ENCODE measurements around the gene AVP.
A peak's percentile ranks its signal among the peaks of the same experiment; 100 is the strongest.

Gene AVP

DNA sequence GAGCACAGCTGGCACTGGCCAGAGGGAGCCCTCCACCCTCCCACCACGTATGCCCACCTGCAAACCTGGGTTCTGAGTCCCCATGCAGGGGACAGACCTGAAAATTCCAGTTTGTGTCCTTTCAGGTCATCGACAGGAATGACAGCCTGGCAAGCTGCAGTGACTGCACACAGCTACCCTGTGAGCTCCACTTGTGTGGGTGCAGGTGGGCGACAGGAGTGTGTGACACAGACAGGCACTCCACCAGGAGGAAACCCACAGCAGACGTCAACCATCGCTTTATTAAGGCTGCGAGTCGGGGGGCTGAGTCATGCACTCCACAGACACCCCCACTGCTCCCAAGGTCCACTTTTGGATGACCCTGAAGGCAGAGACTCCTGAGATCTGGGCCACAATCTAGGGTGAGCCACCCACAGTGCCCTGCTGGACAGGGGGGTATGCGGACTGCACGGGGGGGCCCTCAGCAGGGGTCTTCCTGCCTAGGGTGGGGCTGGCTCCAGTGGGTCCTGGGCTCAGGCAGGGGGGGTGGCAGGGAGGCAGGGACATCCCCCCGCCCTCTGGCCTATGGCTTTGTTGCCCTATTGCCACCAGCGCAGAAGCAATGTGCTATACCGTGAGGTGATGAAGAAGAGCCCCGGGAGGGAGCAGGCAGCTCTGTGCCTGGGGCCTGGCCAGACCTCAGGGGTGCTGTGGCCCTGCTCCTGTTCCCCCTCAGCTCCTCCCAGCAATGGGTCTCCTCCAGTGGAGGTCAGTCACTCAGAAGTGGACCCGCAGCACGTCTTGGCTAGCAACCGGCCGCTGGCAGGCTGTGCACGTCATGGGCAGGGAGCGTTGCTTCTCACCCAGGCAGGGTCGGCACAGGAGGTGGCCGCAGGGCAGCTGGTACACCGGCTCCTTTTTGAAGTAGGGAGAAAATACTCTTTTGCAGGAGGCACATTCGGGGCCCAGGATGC, 25.1 kb upstream of the AVP start:
- DNase-seq (ENCODE audit: low read depth in 2 of 2): no peak

DNA sequence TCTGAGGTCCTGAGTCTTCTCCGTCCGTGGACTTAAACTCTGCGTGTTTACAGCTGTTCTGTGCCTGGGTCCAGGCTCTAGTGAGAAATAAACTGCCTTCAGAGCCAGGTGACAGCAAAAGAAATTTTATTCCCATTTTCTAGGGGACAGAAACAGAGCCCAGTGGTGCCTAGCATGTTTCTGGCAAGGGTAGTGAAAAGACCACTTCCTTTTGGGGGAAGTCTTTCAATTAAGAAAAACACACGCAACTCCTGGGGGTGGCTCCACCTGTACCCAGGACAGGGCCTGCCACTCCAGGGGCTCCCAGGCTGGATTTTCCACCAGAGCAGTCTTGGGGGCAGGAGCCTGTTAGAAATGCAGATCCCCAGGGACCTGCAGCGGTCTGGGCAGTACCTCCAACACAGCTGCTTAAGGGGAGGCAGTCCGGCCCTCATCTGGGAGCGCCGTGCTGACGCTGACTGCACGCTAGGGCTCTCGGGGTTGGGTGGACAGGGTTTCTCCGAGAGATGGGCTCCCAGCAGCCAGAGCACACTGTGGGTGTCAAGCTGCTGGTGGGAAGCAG, 23.0 kb upstream of the AVP start:
- DNase-seq (ENCODE audit: low read depth in 2 of 2): no peak

DNA sequence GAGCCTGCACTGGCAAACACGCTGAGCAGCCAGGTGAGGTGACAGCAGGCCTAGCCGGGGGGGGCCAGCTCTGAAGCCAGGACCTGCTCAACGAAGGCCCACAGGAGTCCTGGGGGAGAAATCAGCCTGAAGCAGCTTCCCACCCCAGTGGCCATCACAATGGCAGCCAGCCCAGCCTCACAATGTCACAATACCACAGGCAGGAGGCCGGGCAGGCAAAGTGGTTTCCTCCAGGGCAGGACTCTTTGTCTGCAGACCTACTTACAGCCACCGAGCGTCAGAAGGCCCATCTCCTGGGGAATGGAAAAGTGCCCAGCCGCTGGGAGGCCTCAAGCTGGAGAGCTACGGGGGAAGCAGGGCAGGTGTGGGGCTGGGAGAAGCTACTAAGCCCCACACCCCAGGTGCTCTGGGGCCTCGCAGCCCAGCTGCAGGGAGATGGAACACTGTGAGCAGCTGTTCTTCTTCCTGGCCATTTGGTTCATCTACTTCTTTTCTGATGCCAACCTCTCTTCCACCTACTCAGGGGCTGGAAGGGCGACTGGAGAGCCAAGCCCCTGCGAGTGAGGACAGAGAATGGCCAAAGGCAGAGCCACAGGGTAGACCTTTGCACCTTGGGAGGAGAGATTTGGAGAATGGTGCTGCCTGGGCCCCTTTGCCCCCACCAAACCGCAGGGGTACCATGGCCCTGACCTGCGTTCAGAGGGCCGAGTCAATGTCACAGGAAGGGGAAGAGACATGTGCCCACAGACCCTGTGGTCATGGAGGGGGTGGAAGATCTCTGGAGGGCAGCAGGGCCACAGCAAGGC, 22.3 kb upstream of the AVP start:
- DNase-seq (ENCODE audit: low read depth in 2 of 2): no peak

DNA sequence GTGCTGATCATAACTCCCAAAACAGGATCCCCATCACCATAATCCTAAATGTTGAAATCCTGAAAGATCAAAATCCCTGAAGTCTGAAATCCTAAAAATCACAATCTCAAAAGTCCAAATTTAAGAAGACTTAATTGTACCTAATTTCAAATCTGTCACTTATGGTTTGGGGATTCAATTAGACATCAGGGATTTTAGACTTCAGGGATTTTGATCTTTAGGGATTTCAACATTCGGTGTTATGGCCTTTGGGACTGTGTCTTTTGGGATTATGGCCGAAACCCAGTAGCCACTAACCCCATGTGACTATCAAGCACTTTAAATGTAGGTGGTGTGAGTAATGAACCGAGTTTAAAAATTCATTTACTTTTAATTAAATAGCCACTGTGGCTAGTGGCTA, 21.7 kb upstream of the AVP start:
- no peak for DNase-seq (ENCODE audit: low read depth in 2 of 2)

DNA sequence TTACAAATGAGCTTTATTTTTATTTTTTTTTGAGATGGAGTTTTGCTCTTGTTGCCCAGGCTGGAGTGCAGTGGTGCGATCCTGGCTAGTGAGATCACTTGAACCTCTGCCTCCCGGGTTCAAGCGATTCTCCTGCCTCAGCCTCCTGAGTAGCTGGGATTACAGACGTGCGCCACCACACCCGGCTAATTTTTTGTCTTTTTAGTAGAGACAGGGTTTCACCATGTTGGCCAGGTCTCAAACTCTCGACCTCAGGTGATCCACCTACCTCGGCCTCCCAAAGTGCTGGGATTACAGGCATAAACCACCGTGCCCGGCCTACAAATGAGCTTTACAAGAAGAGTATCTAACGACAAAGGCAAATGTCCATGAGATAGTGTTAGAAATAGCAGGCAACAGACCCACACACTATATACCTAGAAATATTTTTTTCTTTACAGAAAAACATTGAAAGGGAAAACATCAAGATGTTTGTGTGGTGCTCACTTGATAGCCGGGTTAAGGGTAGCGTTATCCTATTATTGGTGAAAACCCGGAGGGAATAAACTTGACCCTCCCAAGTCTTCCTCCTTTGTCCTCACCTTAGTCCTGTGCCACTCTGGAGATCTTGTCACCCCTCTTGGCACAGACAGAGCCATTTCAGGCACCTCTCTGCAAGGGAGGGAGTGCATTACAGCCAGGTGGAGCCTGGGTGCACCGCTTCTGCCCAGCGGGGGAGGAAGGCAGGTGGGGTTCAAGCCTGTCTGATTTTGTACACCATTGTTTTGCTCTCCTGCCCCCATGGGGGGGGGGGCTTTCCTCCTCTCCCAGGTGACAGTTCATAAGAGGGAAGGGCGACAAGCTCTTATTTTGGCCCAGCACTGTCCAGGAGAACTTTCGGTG, 21.0 kb upstream of the AVP start:
- DNase-seq (ENCODE audit: low read depth in 2 of 2): no peak

DNA sequence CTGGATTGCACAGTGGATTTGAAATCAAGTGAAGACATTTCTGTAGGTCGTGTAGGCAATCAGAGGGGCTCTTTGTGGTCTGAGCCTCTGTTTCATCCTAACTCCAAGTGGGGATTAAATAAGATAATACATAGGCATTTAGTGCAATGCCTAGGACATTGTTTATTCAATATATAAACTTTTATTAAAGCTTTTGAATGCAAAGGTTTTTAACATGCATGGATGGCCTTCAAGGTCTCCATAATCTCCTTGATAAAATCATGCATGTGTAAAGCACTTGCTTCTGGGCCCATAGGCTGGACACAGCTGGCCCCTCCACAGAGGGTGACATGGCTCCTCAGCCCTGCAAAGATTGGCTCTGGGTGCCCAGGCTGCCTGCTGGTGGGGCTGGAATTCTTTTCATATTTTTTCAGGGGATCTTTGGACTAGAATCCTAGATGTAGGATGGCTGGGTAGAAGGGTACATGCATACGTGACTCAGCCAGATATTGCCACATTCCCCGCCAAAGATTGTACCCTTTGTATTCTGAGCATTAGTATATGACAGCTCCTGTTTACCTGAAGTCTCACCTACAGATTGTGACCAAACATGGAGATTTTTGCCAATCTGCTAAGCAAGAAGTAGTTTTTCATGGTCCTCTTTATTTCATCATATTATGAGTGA, 19.0 kb upstream of the AVP start:
- no peak for DNase-seq (ENCODE audit: low read depth in 2 of 2)

DNA sequence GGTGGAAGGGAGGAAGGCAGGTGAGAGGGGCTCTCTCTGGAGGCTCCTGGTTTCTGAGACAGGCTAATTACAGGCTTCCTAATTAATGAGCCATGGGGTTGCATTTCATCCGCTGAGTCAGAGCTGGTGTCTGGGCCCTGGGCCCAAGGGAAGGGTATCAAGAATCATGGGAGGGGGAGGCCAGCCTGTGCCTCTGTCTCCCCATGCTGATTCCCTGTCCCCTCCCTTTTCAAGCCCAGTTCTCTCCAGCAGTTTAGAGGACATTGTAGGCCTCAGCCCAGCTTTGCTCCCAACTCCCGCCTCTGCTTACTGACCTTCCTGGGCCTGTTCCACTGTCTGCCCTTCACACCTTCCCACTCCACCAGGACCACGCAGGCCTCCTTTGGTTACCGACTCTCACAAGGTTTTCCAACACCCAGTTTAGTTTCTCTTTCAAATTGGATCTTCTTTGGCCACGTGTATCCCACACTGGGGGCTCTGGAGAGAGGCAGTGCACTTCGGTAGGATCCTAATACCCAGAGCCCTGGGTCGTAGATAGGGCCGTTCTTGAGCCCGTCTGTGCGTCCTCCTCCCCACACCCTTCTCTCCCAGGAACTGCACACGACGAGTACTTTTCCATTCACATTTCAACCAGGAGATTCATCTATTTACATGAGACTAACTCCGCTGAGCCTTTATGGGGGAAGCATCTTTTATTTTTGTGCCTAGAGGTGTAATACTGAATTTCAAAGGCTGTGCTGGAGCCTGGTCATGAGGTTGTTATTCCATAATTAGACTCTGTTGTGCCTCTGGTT, 18.2 kb upstream of the AVP start:
- no peak for DNase-seq (ENCODE audit: low read depth in 2 of 2)

DNA sequence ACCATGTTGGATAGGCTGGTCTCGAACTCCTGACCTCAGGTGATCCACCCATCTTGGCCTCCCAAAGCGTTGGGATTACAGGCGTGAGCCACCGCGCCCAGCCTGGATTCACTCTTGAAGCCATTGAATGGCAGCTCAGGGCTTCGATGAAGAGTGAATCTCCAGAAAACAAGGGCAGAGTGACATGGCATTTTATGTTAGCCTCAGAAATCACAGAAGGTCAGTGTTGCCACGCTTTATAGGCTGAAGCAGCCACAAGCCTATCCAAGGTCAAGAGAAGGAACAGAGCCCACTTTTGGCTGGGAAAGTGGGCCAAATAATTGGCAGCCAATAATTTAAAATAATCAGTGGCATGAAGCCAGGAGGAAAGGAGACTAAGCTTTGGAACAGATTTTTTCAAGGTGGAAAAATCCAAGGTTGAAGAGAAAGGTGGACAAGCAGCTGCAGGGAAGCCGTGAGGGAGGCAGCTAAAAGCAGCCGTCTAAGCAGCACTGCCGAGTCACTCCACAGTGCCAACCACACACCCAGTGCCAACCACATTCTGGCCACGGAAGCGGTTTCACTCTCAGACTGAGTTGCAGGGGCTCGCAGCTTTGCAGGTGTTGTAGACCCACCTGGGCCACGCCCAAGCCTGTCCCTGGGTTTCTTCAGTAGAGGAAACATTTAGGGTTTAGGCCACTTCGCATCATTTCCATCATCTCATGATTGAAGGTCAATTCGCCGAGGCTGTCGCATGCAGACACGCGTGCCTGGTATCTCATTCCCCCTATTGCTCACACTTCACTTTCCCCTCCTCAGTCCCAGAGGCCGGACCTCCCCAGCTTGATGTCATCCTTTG, 17.4 kb upstream of the AVP start:
- peak in 1 of 2 donors; percentile 19 for DNase-seq (ENCODE audit: low read depth in 2 of 2)

DNA sequence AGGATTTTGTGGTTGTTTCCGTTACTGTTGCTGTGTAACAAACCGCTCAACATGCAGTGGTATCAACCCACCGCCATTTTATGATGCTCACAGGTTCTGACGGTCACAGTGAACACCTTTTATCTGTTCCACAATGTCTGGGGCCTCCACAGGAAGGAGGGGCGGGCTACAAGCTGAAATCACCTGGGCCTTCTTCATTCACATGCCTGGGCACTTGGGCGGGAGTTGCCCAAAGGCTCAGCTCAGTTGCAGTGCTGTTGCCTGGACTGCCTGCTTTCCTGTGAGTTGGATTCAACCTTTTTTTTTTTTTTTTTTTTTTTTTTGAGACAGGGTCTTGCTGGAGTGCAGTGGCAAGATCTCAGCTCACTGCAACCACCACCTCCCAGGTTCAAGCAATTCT, 16.7 kb upstream of the AVP start:
- DNase-seq (ENCODE audit: low read depth in 2 of 2): no peak

DNA sequence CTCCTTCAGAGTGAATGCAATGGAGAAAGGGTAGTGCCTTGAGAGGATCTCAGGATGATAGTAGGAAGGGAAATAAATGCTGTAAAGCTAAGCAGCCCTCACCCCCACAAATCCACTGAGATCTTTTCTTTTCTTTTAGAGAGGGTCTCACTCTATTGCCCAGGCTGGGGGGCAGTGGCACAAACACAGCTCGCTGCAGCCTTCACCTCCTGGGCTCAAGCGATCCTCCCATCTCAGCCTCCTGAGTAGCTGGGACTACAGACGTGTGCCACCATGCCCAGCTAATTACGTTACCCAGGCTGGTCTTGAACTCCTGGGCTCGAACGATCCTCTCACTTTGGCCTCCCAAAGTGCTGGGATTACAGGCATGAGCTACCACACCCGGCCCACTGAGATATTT, 16.0 kb upstream of the AVP start:
- no peak for DNase-seq (ENCODE audit: low read depth in 2 of 2)

DNA sequence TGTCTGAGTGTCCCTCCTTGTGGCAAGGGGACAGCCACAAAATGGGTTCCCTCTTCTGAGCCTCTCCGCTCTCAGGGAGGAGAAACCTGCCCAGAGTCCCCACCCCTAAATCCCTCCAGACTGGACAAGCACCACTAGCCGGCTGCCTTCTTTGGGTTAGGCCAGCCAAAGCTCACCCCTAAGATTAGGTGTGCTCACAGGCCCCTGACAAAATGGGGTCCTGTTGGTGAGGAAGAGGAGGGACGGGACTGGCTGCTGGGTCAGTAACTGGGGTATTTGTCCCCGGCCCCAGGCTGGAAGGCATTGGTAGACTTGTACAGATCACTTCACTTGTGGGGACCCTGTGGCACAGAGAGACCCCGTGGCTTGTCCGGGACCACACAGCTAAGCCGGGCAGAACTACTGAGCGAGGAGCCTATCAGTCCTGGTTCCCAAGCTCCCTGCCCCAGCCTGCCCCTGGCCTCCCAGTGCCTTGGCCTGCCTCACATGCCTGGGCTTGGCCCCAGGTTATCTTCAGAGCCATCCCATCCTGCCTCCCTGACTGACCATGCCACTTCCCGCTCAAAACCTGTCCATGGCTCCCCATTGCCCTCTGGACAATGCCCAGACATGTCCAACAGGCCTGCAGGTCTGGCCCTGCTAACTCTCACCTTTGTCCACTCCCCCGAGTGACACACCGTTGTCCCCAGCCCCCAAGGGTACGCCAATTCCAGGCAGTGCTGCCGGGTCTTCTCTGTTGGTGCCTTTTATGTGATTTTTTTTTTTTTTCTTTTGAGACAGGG, 10.5 kb upstream of the AVP start:
- DNase-seq (ENCODE audit: low read depth in 2 of 2): no peak

DNA sequence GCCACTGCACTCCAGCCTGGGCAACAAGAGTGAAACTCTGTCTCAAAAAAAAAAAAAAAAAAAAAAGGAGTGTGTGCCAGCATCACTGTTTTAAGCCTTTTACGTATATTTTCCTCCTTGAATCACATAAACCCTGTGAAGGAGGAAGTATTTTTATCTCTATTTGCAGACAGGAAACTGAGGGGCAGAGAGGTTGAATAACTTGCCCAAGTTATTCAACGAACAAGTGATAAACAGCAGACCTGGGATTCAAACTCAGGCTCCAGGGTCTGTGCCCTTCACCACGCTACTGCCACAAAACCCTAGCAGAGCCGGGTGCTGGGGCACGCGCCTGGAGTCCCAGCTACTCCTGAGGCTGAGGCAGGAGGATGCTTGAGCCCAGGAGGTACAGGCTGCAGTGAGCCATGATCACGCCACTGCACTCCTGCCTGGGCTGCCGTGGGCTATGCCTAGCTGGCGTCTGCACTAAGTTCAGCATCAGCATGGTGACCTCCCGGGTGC, 9.4 kb upstream of the AVP start:
- DNase-seq (ENCODE audit: low read depth in 2 of 2): no peak

DNA sequence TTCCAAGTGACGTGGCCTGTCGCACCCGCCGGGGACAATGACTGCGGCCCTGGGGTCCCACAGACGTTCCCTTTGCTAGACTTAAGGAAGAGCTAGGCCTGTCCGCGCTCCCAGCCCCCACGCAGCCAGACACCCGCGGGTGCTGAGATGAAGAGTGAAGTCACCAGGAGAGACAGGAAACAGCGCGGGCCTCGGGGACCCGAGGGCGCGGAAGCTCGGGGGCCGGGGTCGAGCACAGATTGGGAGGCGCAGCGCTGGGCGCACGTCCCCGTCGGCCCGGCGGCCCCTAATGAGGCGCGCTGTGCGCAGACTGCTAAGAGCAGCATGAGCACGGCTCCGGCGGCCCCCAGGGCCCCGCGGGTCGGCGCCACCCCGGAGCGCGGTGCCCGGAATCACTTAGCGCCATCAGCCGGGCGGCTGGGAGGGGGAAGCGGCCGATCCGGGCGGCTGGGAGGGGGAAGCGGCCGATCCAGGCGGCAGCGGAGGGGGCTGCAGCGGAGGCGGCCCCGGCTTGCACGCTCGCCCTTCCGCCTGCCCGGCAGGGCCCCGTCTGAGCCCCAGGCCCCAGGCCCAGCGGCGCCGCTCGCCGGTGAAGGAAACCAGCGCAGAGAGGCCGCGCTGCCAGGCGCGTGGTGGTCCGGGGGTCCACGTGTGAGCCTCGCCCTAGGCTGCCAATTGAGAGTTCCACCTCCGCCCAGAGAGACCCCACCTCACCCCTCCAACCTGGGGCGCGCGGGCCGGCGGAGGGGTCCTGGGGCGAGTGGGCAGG, 8.3 kb upstream of the AVP start:
- DNase-seq (ENCODE audit: low read depth in 2 of 2): no peak

DNA sequence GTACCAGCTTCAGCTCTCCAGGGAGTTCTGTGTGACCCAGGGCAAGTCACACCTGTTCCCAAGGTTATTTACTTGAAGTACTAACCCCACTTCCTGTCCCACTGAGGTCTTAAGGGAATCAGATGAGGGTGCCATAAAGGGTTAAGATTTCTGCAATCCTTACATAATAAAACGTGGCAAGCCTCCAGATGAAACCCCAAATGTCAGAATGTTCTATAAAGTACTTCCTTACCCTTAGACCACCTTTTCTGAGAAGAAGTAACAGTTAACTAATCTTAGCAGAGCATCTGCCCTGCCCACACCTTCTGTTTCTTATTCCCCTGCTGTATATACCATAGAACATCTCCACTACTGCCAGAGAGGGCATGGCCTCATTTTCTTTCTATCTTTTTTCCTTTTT, 6.0 kb upstream of the AVP start:
- DNase-seq (ENCODE audit: low read depth in 2 of 2): no peak

DNA sequence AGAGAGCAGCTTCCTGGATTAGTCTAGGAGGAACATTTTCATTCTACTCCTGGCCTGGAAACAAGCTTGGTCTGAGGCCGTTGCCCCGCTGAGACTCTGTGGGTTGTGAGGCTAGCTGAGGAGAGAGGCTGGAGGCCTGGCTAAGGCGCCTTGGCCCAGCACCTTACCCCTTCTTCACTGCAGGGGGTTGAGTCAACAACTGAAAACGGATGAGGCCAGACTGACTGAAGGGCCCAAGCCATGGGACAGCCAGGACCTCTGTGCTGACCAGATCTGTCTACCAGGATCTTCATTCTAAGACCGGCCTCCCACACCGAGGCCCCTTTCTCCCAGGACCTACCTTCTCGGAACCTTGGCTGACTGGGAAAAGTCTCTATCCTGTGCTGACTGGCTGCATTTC, 3.5 kb upstream of the AVP start:
- no peak for DNase-seq (ENCODE audit: low read depth in 2 of 2)

DNA sequence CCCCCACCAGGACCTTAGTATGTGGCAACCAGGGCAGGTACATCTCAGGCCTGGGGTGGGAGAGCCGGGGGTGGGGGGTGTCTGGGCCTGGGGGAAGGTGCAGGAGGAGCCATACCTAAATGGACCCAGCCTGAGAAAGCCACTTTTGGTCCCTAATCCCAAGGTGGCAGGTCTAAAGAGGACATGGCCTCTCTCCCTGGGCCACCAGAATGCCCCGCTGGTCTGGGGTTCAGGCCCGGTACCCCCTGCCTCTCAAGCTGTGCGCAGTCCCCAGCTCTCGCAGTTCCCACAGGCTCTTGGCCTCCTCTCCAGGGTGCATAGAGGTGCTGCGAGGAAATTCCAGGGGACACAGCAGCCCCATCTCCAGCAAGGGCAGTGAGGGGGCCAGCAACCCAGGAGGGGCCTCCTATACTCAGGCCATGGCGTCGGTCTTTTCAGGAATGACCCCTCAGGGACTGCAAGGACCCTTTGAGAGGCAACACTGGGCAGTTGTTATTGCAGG, 1.1 kb upstream of the AVP start:
- DNase-seq (ENCODE audit: low read depth in 2 of 2): no peak

DNA sequence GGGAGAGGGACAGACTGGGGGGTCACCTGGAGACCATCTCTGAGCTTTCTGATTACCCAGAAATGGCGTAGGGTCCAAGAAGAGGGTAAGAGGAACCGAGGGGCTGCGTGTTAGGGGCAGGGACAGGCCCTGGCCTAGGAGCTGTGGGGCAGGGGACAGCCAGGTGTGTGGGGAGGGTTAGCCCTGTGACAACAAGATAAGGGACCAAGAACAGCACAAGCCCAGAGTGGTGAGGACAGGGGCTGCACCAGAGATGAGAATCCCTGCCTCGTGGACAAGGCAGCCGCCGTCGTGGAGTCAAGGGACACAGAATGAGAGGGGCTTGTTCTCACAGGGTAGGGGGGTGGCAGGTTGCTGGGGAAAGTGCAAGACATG, 449 bp upstream of the AVP start:
- no peak for DNase-seq (ENCODE audit: low read depth in 2 of 2)
